Kidney capillary endothelial cell (primary cell): ENCODE results near the gene NDUFS2.

ENCODE experiments used
- DNase-seq: peaks from one replicate; pipeline ENCODE4 v3.0.0-alpha.2; 2018; ENCODE audit warnings: low spot score

Gene NDUFS2

DNA sequence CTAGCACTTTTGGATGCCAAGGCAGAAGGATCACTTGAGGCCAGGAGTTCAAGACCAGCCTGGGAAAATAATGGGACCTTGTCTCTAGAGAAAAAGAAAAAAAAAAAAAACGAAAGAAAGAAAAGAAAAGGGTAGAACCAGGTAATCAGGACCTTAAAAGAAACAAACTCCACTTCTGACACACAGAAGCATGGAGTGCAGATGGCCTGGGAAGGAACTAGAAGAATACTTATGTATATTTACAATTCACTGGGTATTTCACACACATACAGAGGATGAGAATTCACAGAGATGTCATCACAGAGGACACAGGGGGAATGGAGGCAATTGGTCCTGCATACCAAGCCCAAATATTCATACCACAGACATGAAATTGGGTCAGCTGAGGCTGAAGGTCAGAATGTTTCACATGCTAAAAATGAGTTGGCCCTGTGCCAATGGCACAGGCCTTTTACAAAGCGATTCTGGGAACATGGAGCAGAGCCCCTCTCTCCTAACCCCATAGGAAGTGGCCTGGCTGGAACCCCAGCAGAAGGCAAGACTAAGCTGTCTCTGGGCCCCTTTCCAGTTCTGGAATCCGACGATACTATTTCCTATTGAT is 29.3 kb upstream of the NDUFS2 start:
- DNase-seq: no peak

DNA sequence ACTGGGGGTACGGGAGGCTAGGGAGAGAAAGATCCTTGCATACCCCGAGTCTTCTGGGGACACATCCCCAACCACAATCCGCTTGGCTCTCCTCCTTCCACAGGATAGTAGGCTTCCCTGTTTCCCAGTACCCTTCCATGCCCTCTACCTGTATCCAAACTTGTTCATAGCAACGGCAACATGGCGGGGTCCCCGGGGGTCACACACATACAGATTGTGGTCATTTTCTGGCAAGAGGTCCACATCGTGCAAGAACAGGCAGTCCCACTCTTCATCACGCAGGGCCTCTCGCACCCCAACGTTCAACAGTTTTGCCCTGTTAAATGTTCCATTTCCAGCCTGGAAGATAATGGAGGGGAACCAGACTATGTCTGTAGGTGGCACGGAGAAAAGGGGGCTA is 28.5 kb upstream of the NDUFS2 start:
- no peak for DNase-seq

DNA sequence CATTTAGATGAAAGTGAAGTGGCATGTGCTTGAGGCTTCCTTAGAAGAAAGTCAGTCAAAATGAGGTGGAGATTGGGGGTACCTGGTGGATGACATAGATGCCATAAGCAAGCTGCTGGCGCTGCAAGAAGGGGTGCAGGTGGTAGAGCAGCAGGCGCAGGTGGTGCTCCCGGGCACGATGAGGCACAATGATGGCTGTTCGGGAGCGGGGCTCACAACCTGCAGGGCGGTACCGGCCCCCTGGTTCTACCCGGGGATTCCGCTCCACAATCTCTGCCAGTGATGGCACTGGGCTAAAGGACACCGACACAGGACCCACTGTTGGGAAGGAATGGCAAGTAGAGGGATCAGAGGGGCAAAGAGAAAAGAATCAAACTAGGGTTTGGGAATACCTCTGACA is 27.3 kb upstream of the NDUFS2 start:
- no peak for DNase-seq

DNA sequence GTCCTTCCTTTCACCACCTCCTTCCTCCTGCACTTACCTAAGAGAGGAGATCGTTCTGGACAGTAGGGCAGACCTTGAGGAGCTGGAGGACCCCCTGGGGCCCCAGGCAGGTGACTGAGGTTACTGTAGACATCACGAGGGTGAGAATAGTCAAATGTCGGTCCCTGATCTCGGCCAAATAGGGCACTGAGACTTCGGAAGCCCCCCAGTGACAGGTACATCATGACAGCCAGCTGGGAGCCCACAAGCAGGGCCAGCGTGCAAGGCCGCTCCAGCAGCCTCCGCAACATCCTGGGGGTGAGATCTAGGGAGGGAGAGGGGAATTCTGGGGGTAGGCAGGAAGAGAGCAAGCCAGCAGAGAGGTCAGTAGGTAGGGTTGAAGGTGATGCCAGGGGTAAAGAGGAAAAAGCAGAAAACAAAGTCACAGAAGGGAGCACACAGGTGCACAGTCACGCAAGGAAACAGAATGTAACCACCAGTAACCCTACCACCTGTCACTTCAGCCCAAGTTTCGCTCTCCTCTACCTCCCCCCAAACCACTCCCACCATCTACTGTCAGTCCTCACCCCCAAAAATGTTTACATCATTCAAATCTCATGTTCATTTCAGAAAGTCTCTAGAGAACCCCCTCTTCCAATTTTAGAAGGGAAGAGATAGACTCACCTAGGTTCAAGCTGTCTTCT is 26.3 kb upstream of the NDUFS2 start:
- DNase-seq: no peak

DNA sequence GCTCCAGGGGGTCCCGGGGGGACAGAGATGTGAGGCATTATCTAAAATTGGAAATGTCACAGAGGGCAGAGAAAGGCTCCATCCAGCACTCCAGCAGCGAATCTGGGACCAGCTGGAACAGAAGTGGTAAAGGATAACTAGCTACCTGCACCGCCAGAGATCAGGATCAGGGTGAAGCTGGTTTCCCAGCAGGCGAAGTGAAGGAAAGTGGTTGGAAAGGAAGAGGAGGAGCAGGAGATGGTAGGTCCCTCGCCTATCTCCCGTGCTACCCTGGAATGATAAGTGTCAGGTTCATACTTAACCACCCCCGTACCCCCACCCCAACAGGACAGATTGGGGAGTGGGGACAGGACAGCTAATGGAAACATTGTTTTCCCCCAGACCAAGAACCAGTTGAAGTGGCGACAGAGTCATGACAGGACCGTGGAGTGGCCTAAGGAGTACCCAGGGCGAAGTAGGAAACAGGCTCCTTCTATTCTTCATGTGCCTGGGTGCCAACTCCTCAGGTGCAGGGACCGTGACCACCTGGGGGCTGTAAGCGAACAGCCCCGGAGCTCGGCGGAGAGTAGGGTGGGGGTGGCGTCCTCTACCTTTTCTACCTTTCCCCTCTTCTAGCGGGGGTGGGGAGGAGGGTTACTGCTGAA is 25.6 kb upstream of the NDUFS2 start:
- no peak for DNase-seq

DNA sequence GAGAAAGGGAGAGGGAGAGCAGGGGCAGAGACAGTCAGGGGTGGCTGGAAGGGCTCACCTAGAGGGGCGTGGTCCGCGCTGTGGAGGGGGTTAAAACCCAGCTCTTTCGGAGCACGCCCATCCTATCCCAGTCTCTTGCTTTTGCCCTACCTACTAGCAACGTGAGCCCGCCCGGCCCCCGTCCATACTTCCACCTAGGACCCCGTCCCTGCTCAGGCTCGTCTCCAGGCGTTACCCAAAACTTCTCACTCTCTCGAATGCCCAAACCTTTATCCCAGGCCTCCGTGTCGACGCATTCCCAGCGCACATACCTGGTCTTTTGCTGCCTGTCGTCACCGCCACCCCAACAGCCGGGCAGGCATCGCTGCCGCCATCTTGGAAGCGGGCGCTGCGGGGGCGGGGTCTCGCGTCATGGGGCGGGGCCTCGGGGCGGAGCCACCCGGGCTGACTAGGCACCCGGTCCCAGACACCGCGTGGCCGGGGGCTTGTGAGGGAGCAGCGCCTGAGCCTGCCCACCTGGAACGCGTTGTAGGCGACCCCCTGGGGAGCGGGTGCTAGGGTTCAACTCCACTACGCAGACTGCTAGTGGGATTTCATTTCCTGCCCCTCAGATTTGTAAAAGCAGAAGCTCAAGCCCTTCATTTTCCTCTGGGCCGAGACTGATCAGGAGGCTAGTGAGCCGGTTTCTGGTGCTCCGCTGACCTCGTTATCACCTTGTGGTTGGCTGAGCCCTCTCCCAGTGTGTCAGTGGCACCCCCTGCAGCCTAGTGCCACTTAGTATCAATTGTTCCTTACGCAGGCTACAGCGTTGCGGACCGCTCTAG is 24.8 kb upstream of the NDUFS2 start, which contains the start of gene B4GALT3:
Gene B4GALT3, minus strand, starts transcription at position 396 of the 824 bp plus-strand sequence. CDS start 1,447 bp downstream, outside the sequence.
- DNase-seq: no peak

DNA sequence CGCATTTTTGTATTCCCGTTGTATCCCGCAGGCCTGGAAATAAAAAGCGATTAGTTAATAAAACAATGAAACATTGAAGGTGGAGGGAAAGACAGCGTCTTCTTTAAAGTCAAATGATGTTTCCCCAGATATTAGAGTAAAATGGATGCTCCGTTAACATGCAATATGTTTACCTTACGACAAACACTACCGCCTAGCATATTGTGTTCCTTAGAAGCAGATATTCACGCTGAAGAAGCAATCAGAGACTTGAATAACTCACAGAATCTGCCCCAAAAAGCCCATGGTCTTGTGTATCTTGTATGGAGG is 24.3 kb upstream of the NDUFS2 start:
- no peak for DNase-seq

DNA sequence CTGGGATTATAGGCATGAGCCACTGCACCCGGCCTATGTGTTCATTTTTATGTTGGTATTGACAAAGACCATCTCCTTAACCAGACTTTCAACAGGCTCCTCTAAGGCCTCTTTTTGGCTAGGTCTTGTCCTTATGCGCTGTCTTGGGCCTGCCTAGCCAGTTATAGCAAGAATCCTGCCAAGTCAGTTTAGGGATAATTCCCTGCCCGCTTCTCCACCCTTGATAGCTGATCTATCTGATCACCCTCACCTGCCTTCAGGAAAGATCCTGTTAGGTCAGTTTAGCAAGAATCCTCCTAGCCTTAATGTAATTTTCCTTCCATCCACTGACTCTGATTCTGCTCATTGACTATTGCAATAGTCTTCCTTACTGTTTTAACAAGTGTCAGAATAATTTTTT is 22.5 kb upstream of the NDUFS2 start:
- DNase-seq: no peak

DNA sequence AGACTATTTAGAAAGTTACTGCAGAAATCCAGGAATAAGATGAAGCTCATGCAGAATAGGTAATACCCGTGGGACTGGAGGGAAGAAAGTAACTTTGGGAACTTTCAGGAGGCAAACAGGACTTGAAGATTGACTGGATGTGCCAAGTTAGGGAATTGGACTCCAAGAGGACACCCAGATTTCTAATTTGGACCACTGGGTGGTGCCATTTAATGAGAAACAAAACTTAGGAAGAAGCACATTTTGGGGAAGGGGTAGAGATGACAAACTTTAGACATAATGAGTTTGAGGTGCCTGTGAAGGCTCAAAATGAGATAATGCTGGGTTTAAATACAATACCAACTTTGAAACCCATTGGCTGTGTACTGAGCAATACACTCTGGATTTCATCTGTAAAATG is 21.5 kb upstream of the NDUFS2 start:
- no peak for DNase-seq

DNA sequence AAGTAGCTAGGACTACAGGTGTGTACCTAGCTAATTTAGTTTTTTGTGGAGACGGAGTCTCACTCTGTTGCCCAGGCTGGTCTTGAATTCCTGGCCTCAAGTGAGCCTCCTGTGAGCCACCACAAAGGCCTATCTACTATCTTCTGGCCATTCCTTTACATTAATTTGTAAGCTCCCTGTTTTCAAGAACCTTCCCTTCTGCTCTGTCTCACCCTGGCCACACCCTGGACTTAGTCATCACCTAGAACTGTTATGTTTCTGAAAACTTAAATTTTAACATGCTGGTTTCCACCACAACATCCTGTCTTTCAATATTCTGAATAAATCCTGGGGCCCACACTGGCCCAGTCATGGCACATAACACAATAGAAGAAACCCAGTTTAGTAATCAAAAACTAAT is 20.0 kb upstream of the NDUFS2 start:
- no peak for DNase-seq

DNA sequence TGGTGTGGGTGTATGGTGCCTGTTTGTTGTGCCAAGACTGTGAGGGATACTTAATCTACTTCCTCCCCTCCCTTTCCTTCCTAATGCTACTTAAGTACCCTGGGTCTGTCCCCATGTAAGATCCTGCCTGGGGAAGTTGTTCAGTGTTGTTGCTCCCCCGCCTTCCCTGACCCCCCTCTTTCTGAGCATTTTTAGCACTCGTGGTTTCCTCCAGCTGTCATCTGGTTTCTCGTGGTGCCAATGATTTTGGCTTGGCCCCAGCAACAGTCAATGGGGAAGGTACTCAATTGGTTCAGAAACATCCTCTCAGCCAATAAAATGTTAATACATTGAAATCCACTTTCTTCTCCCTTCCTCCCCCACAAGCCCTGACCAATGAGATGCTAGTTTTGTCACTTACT is 16.9 kb upstream of the NDUFS2 start:
- peak; percentile 92 for DNase-seq

DNA sequence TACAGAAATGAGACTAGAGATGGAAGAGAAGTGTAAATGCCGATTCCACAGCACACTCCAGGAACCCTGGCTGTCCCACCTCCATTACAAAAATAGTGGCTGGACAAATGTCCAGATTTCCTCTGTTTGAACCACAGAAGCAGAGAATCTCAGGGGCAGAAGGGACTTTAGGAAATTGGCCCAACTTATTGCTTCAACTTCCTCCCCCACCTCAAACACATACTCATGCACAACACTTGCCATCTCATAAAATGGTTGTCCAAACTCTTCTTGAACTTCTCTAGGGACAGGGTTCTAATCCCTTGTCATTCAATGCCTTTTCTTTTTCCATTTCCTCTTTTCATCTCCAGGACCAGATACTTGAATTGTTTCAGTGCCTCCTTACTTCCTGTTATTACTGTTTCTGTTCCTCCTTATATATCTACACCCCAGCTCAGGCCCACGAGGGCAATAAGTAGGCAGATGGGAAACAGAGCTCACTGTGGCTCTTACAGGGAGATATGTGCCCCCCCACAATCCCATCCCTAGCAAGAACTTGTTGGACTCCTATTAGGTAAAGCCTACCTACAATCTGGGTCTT is 16.3 kb upstream of the NDUFS2 start:
- DNase-seq: no peak

DNA sequence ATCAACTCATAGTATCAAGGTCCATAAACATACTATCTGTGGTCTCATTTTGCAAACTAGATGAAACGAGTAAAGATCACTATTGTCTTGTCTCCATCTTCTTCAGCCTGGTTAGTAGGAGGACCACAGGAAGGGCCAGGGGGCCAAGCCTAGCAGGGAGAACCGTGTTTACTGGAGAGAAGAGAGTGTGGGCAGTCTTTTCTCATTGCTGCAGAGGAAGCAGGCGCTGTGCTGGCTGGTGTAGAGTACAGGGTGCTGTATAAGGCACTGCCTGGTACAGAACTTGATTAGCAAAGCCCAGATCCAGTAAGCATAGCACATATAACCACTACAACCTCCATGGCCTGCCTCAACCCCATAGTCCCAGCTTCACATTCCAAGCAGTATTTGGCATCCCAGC is 14.9 kb upstream of the NDUFS2 start:
- no peak for DNase-seq

DNA sequence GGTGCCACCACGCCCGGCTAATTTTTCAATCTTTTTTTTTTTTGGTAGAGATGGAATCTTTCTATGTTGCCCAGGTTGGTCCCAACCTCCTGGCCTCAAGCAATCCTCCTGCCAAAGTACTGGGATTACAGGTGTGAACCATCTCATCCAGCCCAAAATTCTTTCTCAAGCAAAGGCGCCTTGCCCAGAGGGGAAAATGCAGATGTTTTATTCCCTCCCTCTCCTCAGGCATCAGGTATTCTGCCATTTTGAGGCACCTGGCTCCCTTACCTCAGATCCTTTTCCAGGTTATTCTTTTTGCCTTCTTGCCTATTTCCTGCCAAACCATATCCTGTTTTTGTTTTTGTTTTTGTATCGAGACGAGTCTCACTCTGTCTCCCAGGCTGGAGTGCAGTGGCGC is 13.8 kb upstream of the NDUFS2 start:
- no peak for DNase-seq

DNA sequence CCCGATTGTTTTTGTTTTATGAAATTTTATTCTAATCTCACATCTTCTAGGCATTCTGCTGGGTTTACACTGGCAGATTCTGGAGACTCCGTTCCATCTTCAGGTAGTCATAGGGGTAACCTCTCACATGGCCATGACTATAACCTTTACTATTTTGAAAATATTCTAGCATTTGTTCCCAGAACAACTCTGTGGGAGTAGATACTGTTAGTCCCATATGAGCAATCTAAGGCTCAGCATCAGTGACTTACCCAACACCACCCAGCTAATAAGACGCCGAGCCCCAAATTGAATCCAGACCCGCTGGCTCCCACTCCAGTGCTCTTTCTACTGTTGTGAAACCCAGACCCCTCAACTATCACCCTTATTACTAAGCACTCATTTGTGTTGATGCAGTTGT is 13.1 kb upstream of the NDUFS2 start:
- no peak for DNase-seq

DNA sequence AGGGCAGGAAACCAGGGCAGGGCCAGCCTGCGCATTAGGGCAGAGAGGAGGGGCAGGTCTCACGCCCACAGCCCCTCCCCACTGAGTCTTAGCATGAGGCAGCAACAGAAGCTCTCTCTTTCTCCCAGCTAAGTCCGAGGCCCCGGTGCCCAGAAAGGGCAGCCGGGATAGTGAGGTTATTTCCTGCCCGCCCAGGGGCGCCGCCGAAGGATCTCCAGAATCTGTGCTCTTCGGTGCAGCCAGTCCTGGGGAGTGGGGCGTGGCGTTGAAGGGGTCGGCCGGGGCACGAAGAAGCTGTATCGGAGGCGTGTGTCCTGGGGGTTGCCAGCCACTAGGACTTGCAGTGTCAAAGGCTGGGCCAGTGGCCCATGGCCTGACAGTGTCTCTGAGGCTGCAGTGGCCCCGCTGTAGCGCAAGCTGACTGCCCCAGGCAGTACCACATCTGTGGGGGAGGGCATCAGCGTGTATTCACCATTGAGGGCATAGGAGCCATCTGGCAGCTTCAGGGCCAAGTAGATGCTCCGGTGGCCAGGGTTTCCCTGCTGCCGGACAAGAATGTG is 11.1 kb upstream of the NDUFS2 start:
- DNase-seq: no peak

DNA sequence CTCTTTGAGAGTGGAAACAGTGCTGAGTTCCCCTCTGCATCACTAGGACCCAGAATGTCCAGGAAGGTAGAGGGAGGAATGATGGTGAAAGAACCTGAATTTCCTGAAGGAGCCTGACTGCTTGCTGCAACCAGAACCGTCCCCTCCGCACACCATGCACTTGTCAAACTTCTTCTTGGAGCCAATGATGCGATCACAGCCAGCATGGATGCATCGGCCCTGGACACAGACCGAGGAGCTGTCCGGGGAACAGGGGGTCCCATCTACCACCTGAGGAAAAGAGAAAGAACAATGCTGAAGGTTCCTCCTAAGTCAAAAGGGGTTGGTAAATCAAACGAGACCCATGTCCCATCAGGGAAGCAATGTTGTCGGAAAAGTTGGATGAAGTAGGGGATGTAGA is 10.2 kb upstream of the NDUFS2 start:
- no peak for DNase-seq

DNA sequence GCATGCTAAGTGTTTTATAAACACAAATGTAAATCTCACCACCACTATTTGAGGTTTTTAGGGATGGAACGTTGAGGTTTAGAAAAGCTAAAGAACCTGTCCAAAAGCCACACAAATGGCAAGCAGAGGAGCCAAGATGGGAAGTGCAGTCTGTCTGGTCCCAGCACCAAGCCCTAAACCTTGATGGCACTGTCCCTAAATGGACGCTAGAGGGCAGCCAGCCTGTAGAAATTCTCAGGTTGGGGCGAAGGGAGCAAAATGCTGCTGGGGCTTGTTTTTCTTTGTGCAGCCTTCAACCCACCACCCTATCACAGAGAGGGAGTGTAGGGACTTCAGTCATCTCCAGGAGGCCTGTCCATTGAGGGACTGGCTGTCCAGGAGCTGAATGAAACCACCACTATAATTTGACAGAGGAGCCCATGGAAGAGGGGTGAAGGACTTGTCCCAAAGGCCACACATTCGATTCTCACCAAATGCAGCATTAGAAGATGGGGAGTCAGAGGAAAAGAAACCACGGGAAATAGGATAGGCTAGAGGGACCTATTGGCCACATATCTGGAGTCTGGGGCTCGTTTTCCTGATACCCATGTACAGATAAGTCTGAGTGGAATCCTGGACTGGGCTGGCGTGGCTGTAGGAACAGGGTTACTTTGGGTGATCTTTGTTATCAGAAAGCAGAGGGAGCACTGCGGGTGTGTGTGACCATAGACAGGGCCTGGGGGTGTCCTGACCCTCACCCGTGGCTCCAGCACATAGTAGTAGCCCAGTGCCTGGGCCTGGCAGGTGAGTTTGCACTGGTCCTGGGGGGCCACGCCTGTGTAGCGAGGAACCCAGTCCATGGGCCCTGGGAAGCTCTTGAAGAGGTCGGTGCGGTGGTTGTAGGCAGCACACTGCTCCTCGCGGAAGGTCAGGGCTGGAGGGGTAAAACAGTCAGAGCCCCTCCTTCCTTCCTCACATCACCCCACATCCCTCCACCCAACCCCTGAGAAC is 9.4 kb upstream of the NDUFS2 start:
- DNase-seq: peak; percentile 73

DNA sequence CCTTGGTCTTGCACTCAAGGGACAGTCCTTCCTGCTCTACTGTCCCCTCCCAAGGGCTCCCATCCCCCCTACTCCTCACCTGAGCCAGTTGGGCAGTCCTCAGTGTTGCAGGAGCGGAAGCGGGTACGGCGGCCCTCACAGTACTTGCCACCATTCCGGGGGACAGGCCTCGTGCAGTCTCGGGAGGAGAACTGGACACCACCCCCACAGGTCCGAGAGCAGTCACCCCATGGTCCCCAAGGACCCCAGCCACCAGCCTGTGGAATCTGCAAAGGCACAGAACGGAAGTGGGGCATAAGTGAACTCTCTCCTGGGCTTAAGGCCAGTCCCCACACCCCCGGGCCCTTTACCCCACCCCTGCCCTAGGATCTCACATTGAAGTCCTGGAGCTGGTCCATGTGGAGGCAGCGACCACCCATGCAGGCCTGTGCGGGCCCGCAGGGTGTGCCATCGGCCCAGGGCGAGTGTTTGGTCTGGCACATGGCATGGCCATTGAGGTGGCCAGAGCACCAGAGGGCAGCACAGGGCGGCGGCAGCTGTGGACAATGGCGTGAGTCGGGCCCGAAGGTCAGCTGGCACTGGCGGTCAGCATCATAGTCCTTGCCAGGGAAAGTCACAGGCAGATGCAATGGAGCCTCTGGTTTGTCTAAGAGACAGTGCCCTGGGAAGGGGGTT is 8.5 kb upstream of the NDUFS2 start:
- no peak for DNase-seq

DNA sequence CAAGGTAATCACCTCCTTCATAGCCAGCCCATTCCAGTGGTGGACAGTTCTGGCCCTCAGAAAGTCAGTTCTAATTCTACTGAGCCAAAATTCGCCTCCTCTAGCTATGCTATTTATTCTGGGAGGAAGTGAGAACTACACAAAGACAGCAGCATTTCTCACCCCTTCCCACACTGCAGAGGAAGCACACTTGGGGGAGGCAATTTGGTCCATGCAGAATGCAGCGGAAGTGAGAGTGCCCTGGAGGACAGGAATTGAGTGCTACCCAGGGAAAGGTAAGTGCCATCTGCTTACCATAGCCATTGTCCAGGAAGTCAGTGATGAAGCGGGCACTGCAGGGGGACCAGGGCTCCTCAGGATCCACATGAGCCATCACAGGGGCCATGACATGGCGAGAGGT is 7.0 kb upstream of the NDUFS2 start:
- DNase-seq: no peak
